HepG2 (cell line): ENCODE results near the gene CACNA1F. TPM values are rescaled to one million over a fixed set of nuclear protein-coding genes. Genes with fewer than 3 reads are reported as not detected.

Experiments used
- ATAC-seq: fragments of 200-7000 bp; cut with Tn5 transposase; 3 replicates; pipeline ENCODE4 v1.9.1; 2020; ENCODE audit warnings: mild to moderate bottlenecking, moderate library complexity
- BruUV-seq: library from RNA; stranded (reverse); fragments of 400-500 nt; replicated peaks from 2 replicates; lab custom pipeline; 2021; lab: Mats Ljungman, UMichigan
- CTCF ChIA-PET: fragments of 300-600 bp; formaldehyde crosslinking; extraction: SDS; loops from one replicate; lab custom pipeline; 2021; ENCODE audit warnings: low total read pairs, inconsistent platforms, low intra/inter-chr PET ratio; lab: Yijun Ruan, JAX
- POLR2A ChIA-PET: fragments of 350-600 bp; sonication (Branson Sonifier 250); formaldehyde crosslinking; loops from one replicate; lab custom pipeline; 2020; ENCODE audit warnings: antibody characterized with exemption, inconsistent platforms; lab: Yijun Ruan, JAX
- DNase-seq: peaks from one replicate; pipeline ENCODE4 v3.0.0-alpha.2; 2015; ENCODE audit warnings: low spot score
- FAIRE-seq: peaks from 3 replicates; lab custom pipeline; 2011; peaks lifted over from hg19 to GRCh38; lab: Jason Lieb, UNC
- H2AFZ ChIP-seq: one replicate; pipeline ENCODE4 v1.6.1; 2011; ENCODE audit warnings: low read length, inconsistent platforms
- H3K27ac ChIP-seq: fragments of 300-600 bp; 3 replicates; pipeline ENCODE4 v1.8.0; 2011; ENCODE audit warnings: mixed run types, mild to moderate bottlenecking, mixed read lengths, low read length, inconsistent platforms; ENCODE audit not compliant: insufficient read depth; ENCODE audit errors: extremely low read length
- H3K27me3 ChIP-seq, 2 experiments: fragments of 200-600 bp in 1 of 2; 2 replicates in 1 of 2; 3 replicates in 1 of 2; pipeline versions ENCODE4 v1.6.0 to v1.8.0; 2011; ENCODE audit warnings: low read length in 2 of 2, mild to moderate bottlenecking in 2 of 2, moderate library complexity in 2 of 2, inconsistent platforms in 1 of 2; ENCODE audit not compliant: insufficient read depth in 2 of 2, control insufficient read depth in 1 of 2
- H3K36me3 ChIP-seq, 2 experiments: fragments of 200-600 bp in 1 of 2; replicated peaks in 1 of 2; 2 replicates in 1 of 2; 3 replicates in 1 of 2; pipeline versions ENCODE4 v1.5.1 to v1.8.0; 2011; ENCODE audit warnings: low read length in 2 of 2, inconsistent platforms in 1 of 2; ENCODE audit not compliant: insufficient read depth in 2 of 2, control insufficient read depth in 1 of 2
- H3K4me1 ChIP-seq: 2 replicates; pipeline ENCODE4 v1.5.1; 2012; ENCODE audit warnings: low read length, inconsistent platforms; ENCODE audit not compliant: insufficient read depth
- H3K4me2 ChIP-seq: 2 replicates; pipeline ENCODE4 v1.6.0; 2011; ENCODE audit warnings: low read depth, low read length, inconsistent platforms
- H3K4me3 ChIP-seq, 3 experiments: fragments of 200-600 bp in 1 of 3; sonication (generic), shearing (Covaris generic) in 1 of 3; replicated peaks in 1 of 3; 2 replicates each; pipeline ENCODE4 v1.5.1; 2011 to 2016; ENCODE audit warnings: low read length in 3 of 3, inconsistent platforms in 2 of 3, low read depth in 2 of 3, mild to moderate bottlenecking in 2 of 3, control low read depth in 1 of 3, mixed read lengths in 1 of 3; ENCODE audit not compliant: insufficient read depth in 1 of 3
- H3K79me2 ChIP-seq: one replicate; pipeline ENCODE4 v1.6.1; 2011; ENCODE audit warnings: low read length, inconsistent platforms; ENCODE audit not compliant: insufficient read depth
- H3K9ac ChIP-seq: 2 replicates; pipeline ENCODE4 v1.6.0; 2011; ENCODE audit warnings: mild to moderate bottlenecking, low read depth, low read length, inconsistent platforms; ENCODE audit not compliant: insufficient read depth
- H3K9me3 ChIP-seq: 2 replicates; pipeline ENCODE4 v1.5.1; 2012; ENCODE audit warnings: mild to moderate bottlenecking, low read length
- H4K20me1 ChIP-seq: 2 replicates; pipeline ENCODE4 v1.6.0; 2011; ENCODE audit warnings: inconsistent platforms, mild to moderate bottlenecking, low read length, moderate library complexity; ENCODE audit not compliant: insufficient read depth
- HMG20A ChIP-seq: IDR thresholded peaks from 2 replicates; pipeline ENCODE4 v1.6.1; 2016; ENCODE audit warnings: borderline replicate concordance
- PRDM15 ChIP-seq: sonication (generic); formaldehyde crosslinking; IDR thresholded peaks from 2 replicates; pipeline ENCODE4 v1.4.0; 2020; ENCODE audit warnings: missing genetic modification reagents
- RCOR2 ChIP-seq: IDR thresholded peaks from 2 replicates; pipeline ENCODE4 v1.6.1; 2016; ENCODE audit warnings: missing biosample characterization, missing genetic modification reagents
- THRA ChIP-seq: sonication (generic); formaldehyde crosslinking; IDR thresholded peaks from 2 replicates; pipeline ENCODE4 v1.4.0; 2020; ENCODE audit warnings: missing genetic modification reagents, borderline replicate concordance
- ZNF142 ChIP-seq: sonication (generic); formaldehyde crosslinking; IDR thresholded peaks from 2 replicates; pipeline ENCODE4 v1.4.0; 2020; ENCODE audit warnings: missing genetic modification reagents
- ZNF253 ChIP-seq: sonication (generic); formaldehyde crosslinking; IDR thresholded peaks from 2 replicates; pipeline ENCODE4 v1.8.0; 2022; ENCODE audit warnings: mild to moderate bottlenecking, missing genetic modification reagents, borderline replicate concordance
- ZNF713 ChIP-seq: sonication (generic); formaldehyde crosslinking; IDR thresholded peaks from 2 replicates; pipeline ENCODE4 v1.4.0; 2020; ENCODE audit warnings: mild to moderate bottlenecking, missing genetic modification reagents
- ZSCAN12 ChIP-seq: sonication (generic); formaldehyde crosslinking; IDR thresholded peaks from 2 replicates; pipeline ENCODE4 v1.9.0; 2021; ENCODE audit warnings: mild to moderate bottlenecking, missing genetic modification reagents
- WGBS: methylation state at CpG from one replicate; pipeline ENCODE4 v1.1.6; 2017; ENCODE audit warnings: low lambda C conversion rate; 5-methylcytosine and 5-hydroxymethylcytosine counted together
- in situ Hi-C: cut with HindIII; loops from 2 replicates; pipeline ENCODE4 v1.10.0; 2017; ENCODE audit warnings: low pct_unique_long_range_greater_than_20kb; ENCODE audit not compliant: extremely low pct_ligation_motif_present
- intact Hi-C: fragments of 100-400 bp; cut with micrococcal nuclease; formaldehyde crosslinking; loops from one replicate; pipeline ENCODE4 v1.10.0; 2022; ENCODE audit not compliant: unreplicated experiment
- polyA plus RNA-seq, 8 experiments: library from polyadenylated mRNA; depleted of rRNA in 3 of 8; stranded (reverse) in 7 of 8; unstranded in 1 of 8; fragments of >200 nt; fragmentation: Illumina TruSeq in 4 of 8; extraction: Trizol in 4 of 8; gene quantifications; 2 replicates each; pipeline versions ENCODE4 v1.2.1 to v1.2.3, GENCODE V29; 2011 to 2016; ENCODE audit warnings: low read depth in 4 of 8, missing spikeins in 1 of 8, mixed read lengths in 1 of 8; ENCODE audit not compliant: insufficient read depth in 1 of 8
- total RNA-seq, 5 experiments: library from RNA; depleted of rRNA; stranded (reverse); fragments of >200 nt; fragmentation: Illumina TruSeq; extraction: Trizol; gene quantifications; 2 replicates each; pipeline ENCODE4 v1.2.3, GENCODE V29; 2016; ENCODE audit warnings: low read depth in 1 of 5
- TF ChIP-seq, protein P1 (sequence below): sonication (generic); formaldehyde crosslinking; IDR thresholded peaks from 2 replicates; pipeline ENCODE4 v1.8.1; 2023; ENCODE audit warnings: mild to moderate bottlenecking, missing genetic modification reagents

The CACNA1F gene
- total and polyA plus RNA-seq, 2 of the 13 experiments (the other 11 are each of a cell fraction or from before 2014, with no cell fraction given): 0.03 TPM; not detected in 1

DNA sequence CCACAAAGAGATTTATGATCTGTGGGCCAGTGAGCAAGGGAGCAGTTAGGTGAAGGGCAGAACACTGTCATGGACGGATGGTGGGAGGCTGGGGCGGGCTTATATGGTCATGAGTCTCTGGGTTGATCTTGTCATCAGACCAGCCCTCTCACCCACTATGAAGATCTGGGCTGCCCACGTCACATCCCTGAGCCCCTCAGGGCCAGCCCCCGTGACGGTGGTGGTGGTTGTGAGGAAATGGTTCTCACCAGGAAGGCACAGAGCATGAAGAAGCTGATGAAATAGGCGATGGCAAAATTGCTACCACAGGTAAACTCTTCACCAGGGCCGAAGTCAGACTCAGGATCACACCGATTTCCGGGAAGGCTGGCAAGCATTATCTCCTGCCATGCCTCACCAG lies 22.1 kb downstream of the CACNA1F start (continued):
- no peak for TF ChIP-seq PRDM15 (CRISPR knock-in tag)
- no peak for TF ChIP-seq THRA (CRISPR knock-in tag)

DNA sequence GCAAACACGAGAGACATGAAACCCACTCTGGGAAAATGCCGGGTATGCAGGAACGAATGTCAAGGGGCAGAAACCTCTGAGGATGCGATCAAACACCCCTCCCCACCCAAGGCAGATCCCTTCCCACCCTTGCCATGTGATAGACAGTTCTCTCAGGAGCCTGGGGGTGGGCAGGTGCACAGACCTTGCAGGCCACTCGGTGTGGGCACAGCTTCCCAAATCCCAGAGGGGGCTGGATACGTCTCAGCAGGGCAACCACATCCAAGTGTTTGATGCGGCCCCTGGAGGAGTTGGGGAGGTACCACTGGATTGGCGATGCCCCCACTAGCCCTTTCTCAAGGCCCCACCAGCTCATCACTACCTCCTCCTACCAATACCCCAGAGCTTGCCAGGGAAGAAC lies 22.7 kb downstream of the CACNA1F start:
- no peaks in the 10 kb centered on the region for H3K79me2 ChIP-seq
- TF ChIP-seq ZNF253 (CRISPR knock-in tag) (no peak), ZNF142 (CRISPR knock-in tag) (no peak), RCOR2 (CRISPR knock-in tag) (no peak), ZSCAN12 (no peak), ZNF713 (no peak), HMG20A (CRISPR knock-in tag) (no peak)
- TF ChIP-seq, protein P1, sequence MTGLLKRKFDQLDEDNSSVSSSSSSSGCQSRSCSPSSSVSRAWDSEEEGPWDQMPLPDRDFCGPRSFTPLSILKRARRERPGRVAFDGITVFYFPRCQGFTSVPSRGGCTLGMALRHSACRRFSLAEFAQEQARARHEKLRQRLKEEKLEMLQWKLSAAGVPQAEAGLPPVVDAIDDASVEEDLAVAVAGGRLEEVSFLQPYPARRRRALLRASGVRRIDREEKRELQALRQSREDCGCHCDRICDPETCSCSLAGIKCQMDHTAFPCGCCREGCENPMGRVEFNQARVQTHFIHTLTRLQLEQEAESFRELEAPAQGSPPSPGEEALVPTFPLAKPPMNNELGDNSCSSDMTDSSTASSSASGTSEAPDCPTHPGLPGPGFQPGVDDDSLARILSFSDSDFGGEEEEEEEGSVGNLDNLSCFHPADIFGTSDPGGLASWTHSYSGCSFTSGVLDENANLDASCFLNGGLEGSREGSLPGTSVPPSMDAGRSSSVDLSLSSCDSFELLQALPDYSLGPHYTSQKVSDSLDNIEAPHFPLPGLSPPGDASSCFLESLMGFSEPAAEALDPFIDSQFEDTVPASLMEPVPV (CRISPR knock-in tag): no peak

More for the DNA sequence above, 22.7 kb downstream of the CACNA1F start:
- no peak overlapping the region for H3K4me2 ChIP-seq
- in situ Hi-C loops (no loop called here), intact Hi-C loops (no loop called here)
- no peak for DNase-seq
- no peak for FAIRE-seq
- H3K27ac ChIP-seq: no peak overlapping the region
- H3K9me3 ChIP-seq: no peaks in the 10 kb centered on the region
- no peaks in the 10 kb centered on the region for H3K27me3 ChIP-seq
- WGBS: no CpG with 5 or more reads among the region's 8 CpGs
- no peak overlapping the region for H2AFZ ChIP-seq
- ATAC-seq: no peak
- BruUV-seq: no TSS peak
- H3K4me1 ChIP-seq: no peaks in the 10 kb centered on the region
- H4K20me1 ChIP-seq: no peaks in the 10 kb centered on the region
- H3K36me3 ChIP-seq: no peaks in the 10 kb centered on the region
- ChIA-PET CTCF (no interaction called here), POLR2A (interaction anchor here (2.7 kb wide), 1 partner anchor 20 kb away, joined by 6 read pairs; no protein-coding TSS in a partner anchor)
- no peak overlapping the region for H3K4me3 ChIP-seq
- H3K9ac ChIP-seq: no peak overlapping the region
